Spleen (tissue), 7 donors: ENCODE data around the gene PLK1.

ENCODE experiments used
- POLR2AphosphoS5 ChIP-seq, 3 donors: sonication (generic); formaldehyde crosslinking; IDR thresholded peaks; one replicate each; pipeline ENCODE4 v1.5.1; 2017; ENCODE audit warnings: antibody characterized with exemption in 3 of 3
- TF ChIP-seq, protein P1 (sequence below), 11 experiments: fragments of 200-600 bp in 7 of 11; fragments of 450-650 bp in 4 of 11; sonication (generic) in 4 of 11; IDR thresholded peaks in 8 of 11; conservative IDR thresholded peaks in 3 of 11; 1 replicate in 7 of 11; 2 replicates in 4 of 11; pipeline versions ENCODE4 v1.4.0 to v1.8.0; 2016 to 2021; ENCODE audit warnings: antibody characterized with exemption in 11 of 11, inconsistent platforms in 4 of 11, mild to moderate bottlenecking in 1 of 11
- donor health status: DM: no; HTN: no; CAD: no; lungs with moderate emphysema.
- donor health status: DM: no; HTN: no; CAD: no.
- donor health status: DM: no; HTN: no; CAD: no.

DNA sequence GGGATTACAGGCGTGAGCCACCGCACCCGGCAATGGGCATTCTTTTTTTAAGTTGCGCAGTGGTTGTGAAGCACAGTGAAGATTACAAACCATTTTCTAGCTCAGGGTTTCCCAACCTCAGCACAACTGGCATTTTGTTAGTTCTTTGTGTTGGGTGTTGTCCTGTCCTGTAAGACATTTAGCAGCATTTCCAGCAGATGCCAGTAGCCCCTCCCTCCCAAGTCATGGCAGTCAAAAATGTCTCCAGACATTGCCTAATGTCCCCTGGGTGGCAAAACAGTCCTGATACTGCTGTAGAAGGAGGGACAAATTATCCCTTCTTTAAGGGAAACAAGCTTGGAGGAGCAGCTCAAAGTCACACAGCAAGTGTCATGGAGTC lies 15.6 kb downstream of the PLK1 start:
- TF ChIP-seq, protein P1, sequence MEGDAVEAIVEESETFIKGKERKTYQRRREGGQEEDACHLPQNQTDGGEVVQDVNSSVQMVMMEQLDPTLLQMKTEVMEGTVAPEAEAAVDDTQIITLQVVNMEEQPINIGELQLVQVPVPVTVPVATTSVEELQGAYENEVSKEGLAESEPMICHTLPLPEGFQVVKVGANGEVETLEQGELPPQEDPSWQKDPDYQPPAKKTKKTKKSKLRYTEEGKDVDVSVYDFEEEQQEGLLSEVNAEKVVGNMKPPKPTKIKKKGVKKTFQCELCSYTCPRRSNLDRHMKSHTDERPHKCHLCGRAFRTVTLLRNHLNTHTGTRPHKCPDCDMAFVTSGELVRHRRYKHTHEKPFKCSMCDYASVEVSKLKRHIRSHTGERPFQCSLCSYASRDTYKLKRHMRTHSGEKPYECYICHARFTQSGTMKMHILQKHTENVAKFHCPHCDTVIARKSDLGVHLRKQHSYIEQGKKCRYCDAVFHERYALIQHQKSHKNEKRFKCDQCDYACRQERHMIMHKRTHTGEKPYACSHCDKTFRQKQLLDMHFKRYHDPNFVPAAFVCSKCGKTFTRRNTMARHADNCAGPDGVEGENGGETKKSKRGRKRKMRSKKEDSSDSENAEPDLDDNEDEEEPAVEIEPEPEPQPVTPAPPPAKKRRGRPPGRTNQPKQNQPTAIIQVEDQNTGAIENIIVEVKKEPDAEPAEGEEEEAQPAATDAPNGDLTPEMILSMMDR (IDR thresholded peaks at IDR 0.05 in 8 of 11, conservative IDR thresholded peaks at IDR 0.05 in 3 of 11), result no peak
- no peak for TF ChIP-seq POLR2AphosphoS5 (IDR thresholded peaks at IDR 0.05)
